ENCODE data around the gene DLG1. TPM values are rescaled to one million over a fixed set of nuclear protein-coding genes. Genes with fewer than 3 reads are reported as not detected.

DLG1 gene
- total and polyA plus RNA-seq, 2 donors, result 37.6 to 40.4 TPM

DNA sequence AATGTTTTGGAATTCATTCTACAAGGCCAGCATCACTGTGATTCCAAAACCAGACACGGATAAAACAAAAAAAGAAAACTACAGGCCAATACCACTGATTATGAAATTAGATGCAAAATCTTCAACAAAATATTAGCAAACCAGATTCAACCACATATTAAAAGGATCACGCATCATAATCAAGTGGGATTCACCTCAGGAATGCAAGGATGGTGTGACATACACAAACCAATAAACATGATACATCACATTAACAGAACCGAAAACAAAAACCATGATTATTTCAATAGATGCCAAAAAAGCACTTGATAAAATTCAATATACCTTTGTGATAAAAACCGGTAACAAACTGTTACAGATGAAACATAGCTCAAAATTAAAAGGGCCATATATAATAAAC is 48.9 kb downstream of the DLG1 start:
- Histone ChIP-seq H3K27ac (ENCODE audit: low read depth in 1 of 2, low read length in 1 of 2) (no peak overlapping the region), H3K9me3 (ENCODE audit: control insufficient read depth in 2 of 2, insufficient read depth in 1 of 2, low read length in 1 of 2) (peaks cover 4 to 23% of the 10 kb centered on the region in 2 donors), H3K4me1 (ENCODE audit: control insufficient read depth in 2 of 2, insufficient read depth in 2 of 2, low read length in 2 of 2) (peaks cover 0 to 3% of the 10 kb centered on the region in 2 donors), H3K4me3 (ENCODE audit: low read length in 2 of 2) (no peak overlapping the region), H3K27me3 (ENCODE audit: control insufficient read depth in 2 of 2, insufficient read depth in 1 of 2, low read length in 1 of 2) (no peaks in the 10 kb centered on the region), H3K36me3 (ENCODE audit: control insufficient read depth in 2 of 2, insufficient read depth in 2 of 2, low read length in 1 of 2) (peaks cover 20 to 21% of the 10 kb centered on the region in 2 donors)
- DNase-seq (ENCODE audit: low read depth in 6 of 9, low spot score in 9 of 9), result no peak
- 74% methylated on average over 4 of the region's 4 CpGs for WGBS

DNA sequence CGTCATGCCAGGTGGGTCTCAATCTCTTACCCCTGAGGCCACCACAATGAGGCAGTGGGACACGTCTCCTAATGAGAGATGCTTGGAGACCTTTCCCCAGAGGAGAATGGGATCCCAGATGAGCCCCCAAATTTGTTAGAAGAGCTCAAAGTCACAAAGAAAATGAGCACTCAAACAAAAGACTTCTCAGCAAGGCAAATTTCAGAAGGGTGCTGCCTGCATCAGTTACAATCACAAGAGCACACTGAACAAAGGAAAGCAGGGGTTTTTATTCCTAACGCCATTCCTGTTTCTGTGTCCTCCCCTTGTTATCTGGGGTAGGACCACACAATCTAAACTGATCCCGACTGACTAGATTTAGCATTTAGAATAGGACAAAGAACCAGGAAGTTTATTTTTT is 50.1 kb downstream of the DLG1 start:
- Histone ChIP-seq H3K27me3 (ENCODE audit: control insufficient read depth in 2 of 2, insufficient read depth in 1 of 2, low read length in 1 of 2) (no peaks in the 10 kb centered on the region), H3K27ac (ENCODE audit: low read depth in 1 of 2, low read length in 1 of 2) (no peak overlapping the region), H3K4me3 (ENCODE audit: low read length in 2 of 2) (no peak overlapping the region), H3K4me1 (ENCODE audit: control insufficient read depth in 2 of 2, insufficient read depth in 2 of 2, low read length in 2 of 2) (no peaks in the 10 kb centered on the region), H3K36me3 (ENCODE audit: control insufficient read depth in 2 of 2, insufficient read depth in 2 of 2, low read length in 1 of 2) (peaks cover 29% of the 10 kb centered on the region in 2 donors), H3K9me3 (ENCODE audit: control insufficient read depth in 2 of 2, insufficient read depth in 1 of 2, low read length in 1 of 2) (peaks cover 6 to 31% of the 10 kb centered on the region in 2 donors)
- no peak for DNase-seq (ENCODE audit: low read depth in 6 of 9, low spot score in 9 of 9)
- WGBS, result 96% methylated on average over 4 of the region's 4 CpGs

DNA sequence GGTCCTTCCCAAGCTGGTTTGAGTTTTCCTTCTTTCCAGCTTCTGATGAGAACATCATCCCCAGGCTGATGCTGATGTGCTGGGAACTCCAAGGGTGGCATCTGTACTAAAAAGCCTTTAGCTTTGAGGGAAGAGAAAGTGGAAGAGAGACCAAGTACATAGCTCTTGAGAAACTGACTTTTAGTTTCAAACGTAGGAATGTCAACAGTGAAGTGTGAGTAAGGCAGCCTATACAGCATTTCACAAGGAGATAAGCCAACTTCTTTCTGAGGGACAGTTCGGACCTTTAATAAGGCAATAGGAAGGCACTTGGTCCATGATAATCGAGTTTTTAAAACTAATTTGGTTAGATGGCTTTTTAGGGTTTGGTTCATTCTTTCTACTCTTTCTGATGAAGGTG is 53.7 kb downstream of the DLG1 start:
- no peak for DNase-seq (ENCODE audit: low read depth in 6 of 9, low spot score in 9 of 9)
- WGBS, result 98% methylated on average over 3 of the region's 3 CpGs
- peaks cover 6 to 33% of the 10 kb centered on the region in 2 donors for H3K9me3 ChIP-seq (ENCODE audit: control insufficient read depth in 2 of 2, insufficient read depth in 1 of 2, low read length in 1 of 2)
- H3K4me3 ChIP-seq (ENCODE audit: low read length in 2 of 2), result no peak overlapping the region
- H3K36me3 ChIP-seq (ENCODE audit: control insufficient read depth in 2 of 2, insufficient read depth in 2 of 2, low read length in 1 of 2), result peaks cover 29% of the 10 kb centered on the region in 2 donors
- H3K27ac ChIP-seq (ENCODE audit: low read depth in 1 of 2, low read length in 1 of 2), result no peak overlapping the region
- no peaks in the 10 kb centered on the region for H3K27me3 ChIP-seq (ENCODE audit: control insufficient read depth in 2 of 2, insufficient read depth in 1 of 2, low read length in 1 of 2)
- H3K4me1 ChIP-seq (ENCODE audit: control insufficient read depth in 2 of 2, insufficient read depth in 2 of 2, low read length in 2 of 2), result no peaks in the 10 kb centered on the region

DNA sequence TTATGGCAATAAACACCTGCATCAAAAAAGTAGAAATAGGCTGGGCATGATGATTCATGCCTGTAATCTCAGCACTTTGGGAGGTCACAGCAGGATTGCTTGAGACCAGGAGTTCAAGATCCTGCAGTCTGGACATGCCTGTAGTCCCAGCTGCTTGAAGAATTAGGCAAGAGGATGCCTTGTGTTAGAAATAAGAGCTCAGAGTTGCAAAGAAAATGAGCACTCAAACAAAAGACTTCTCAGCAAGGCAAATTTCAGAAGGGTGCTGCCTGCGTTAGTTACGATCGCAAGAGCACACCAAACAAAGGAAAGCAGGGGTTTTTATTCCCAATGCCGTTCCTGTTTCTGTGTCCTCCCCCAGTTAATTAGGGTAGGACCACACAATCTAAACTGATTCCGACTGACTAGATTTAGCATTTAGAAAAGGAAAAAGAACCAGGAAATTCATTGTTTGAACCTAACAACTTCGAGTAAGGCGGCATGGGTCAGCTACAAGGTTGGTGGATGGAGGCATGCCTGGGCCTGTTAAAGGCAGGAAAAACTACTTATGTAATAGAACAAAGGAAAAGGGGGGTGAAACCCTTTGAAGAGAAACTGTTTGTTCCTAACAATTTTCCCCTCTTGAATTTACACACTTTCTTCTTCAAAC is 55.5 kb downstream of the DLG1 start:
- H3K36me3 ChIP-seq (ENCODE audit: control insufficient read depth in 2 of 2, insufficient read depth in 2 of 2, low read length in 1 of 2), result peaks cover 20 to 24% of the 10 kb centered on the region in 2 donors
- no peak overlapping the region for H3K4me3 ChIP-seq (ENCODE audit: low read length in 2 of 2)
- no peak for DNase-seq (ENCODE audit: low read depth in 6 of 9, low spot score in 9 of 9)
- peaks cover 6 to 23% of the 10 kb centered on the region in 2 donors for H3K9me3 ChIP-seq (ENCODE audit: control insufficient read depth in 2 of 2, insufficient read depth in 1 of 2, low read length in 1 of 2)
- H3K4me1 ChIP-seq (ENCODE audit: control insufficient read depth in 2 of 2, insufficient read depth in 2 of 2, low read length in 2 of 2), result no peaks in the 10 kb centered on the region
- H3K27ac ChIP-seq (ENCODE audit: low read depth in 1 of 2, low read length in 1 of 2), result no peak overlapping the region
- no peaks in the 10 kb centered on the region for H3K27me3 ChIP-seq (ENCODE audit: control insufficient read depth in 2 of 2, insufficient read depth in 1 of 2, low read length in 1 of 2)
- 96% methylated on average over 7 of the region's 7 CpGs for WGBS

DNA sequence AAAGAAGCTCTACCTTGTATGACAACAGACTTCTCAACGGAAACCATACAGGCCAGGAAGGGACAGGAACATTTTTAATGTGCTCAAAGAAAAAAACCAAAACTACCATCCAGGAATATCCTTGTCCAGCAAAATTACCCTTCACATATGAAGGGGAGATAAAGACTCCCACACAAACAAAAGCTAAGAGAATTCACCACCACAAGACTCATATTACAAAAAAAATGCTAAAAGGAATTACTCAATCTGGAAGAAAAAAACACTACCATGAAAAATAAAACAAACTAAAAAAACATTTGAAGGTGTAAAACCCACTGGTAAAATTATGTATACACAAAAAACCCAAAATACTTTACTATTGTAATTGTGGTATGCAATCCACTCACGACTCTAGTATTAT is 57.2 kb downstream of the DLG1 start:
- H3K4me1 ChIP-seq (ENCODE audit: control insufficient read depth in 2 of 2, insufficient read depth in 2 of 2, low read length in 2 of 2), result no peaks in the 10 kb centered on the region
- H3K27ac ChIP-seq (ENCODE audit: low read depth in 1 of 2, low read length in 1 of 2), result no peak overlapping the region
- DNase-seq (ENCODE audit: low read depth in 6 of 9, low spot score in 9 of 9), result no peak
- peaks cover 16 to 19% of the 10 kb centered on the region in 2 donors for H3K36me3 ChIP-seq (ENCODE audit: control insufficient read depth in 2 of 2, insufficient read depth in 2 of 2, low read length in 1 of 2)
- H3K27me3 ChIP-seq (ENCODE audit: control insufficient read depth in 2 of 2, insufficient read depth in 1 of 2, low read length in 1 of 2), result no peaks in the 10 kb centered on the region
- no peak overlapping the region for H3K4me3 ChIP-seq (ENCODE audit: low read length in 2 of 2)
- WGBS, result 100% methylated on average over 2 of the region's 2 CpGs
- H3K9me3 ChIP-seq (ENCODE audit: control insufficient read depth in 2 of 2, insufficient read depth in 1 of 2, low read length in 1 of 2), result peaks cover 3 to 15% of the 10 kb centered on the region in 2 donors

DNA sequence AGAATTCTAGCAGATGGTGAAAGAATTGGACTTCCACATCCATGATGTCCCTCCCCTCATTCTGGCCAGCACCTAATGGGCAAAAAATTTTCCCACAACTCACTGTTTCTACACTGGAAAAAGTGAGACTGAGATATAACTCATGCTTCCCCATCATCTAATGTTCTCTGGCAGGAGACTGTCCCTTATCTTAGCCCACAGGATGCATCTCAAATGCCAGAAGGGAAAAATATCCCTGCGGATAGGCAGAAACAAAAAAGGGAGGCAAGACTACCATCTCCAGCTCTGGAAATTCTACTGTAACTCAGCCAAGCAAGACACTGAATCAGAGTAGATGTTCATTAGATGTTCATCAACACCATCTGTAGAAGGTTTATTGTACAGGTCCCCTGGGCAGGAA is 58.6 kb downstream of the DLG1 start:
- Histone ChIP-seq H3K27me3 (ENCODE audit: control insufficient read depth in 2 of 2, insufficient read depth in 1 of 2, low read length in 1 of 2) (no peaks in the 10 kb centered on the region), H3K4me3 (ENCODE audit: low read length in 2 of 2) (no peak overlapping the region), H3K9me3 (ENCODE audit: control insufficient read depth in 2 of 2, insufficient read depth in 1 of 2, low read length in 1 of 2) (peaks cover 3 to 18% of the 10 kb centered on the region in 2 donors), H3K4me1 (ENCODE audit: control insufficient read depth in 2 of 2, insufficient read depth in 2 of 2, low read length in 2 of 2) (no peaks in the 10 kb centered on the region), H3K36me3 (ENCODE audit: control insufficient read depth in 2 of 2, insufficient read depth in 2 of 2, low read length in 1 of 2) (peaks cover 13 to 22% of the 10 kb centered on the region in 2 donors), H3K27ac (ENCODE audit: low read depth in 1 of 2, low read length in 1 of 2) (no peak overlapping the region)
- 98% methylated on average over 1 of the region's 1 CpG for WGBS
- no peak for DNase-seq (ENCODE audit: low read depth in 6 of 9, low spot score in 9 of 9)

DNA sequence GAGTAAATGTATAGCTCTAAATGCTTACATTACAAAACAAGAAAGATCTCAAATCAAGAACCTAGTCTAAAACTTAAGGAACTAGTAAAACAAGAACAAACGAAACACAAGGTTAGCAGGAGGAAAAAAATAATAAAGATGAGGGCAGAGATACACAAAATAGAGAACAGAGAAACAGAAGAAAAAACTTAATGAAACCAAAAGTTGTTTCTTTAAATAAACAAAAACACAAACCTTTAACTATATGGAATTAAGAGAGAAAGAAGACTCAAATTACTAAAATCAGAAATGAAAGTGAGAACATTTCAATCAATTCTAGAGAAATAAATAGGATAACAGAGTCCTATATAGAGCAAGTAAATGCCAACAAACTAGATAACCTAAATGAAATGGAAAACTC is 59.6 kb downstream of the DLG1 start:
- Histone ChIP-seq H3K27ac (ENCODE audit: low read depth in 1 of 2, low read length in 1 of 2) (no peak overlapping the region), H3K36me3 (ENCODE audit: control insufficient read depth in 2 of 2, insufficient read depth in 2 of 2, low read length in 1 of 2) (peaks cover 5 to 12% of the 10 kb centered on the region in 2 donors), H3K4me1 (ENCODE audit: control insufficient read depth in 2 of 2, insufficient read depth in 2 of 2, low read length in 2 of 2) (no peaks in the 10 kb centered on the region), H3K9me3 (ENCODE audit: control insufficient read depth in 2 of 2, insufficient read depth in 1 of 2, low read length in 1 of 2) (peaks cover 1 to 13% of the 10 kb centered on the region in 2 donors), H3K27me3 (ENCODE audit: control insufficient read depth in 2 of 2, insufficient read depth in 1 of 2, low read length in 1 of 2) (no peaks in the 10 kb centered on the region), H3K4me3 (ENCODE audit: low read length in 2 of 2) (no peak overlapping the region)
- WGBS, result 95% methylated on average over 1 of the region's 1 CpG
- DNase-seq (ENCODE audit: low read depth in 6 of 9, low spot score in 9 of 9), result no peak

DNA sequence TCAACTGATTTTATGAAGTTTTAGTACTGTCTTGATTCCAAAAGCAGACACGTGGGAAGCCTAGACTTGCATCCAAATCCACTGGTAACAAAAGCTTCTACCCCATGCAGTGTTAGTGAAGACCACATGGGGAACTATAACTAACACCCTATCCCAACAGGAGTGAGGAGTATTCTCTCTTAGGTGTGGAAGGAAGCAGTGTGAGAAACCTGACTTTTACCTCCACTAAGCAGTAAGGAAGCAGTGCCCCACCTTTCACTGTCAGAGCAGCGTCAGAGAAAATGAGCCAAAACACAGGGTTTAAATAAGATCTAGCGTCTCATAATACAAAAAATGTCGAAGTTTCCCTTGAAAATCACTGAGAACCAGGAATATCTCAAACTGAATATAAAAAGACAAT is 60.5 kb downstream of the DLG1 start:
- H3K27ac ChIP-seq (ENCODE audit: low read depth in 1 of 2, low read length in 1 of 2), result no peak overlapping the region
- H3K4me3 ChIP-seq (ENCODE audit: low read length in 2 of 2), result no peak overlapping the region
- 96% methylated on average over 4 of the region's 4 CpGs for WGBS
- no peaks in the 10 kb centered on the region for H3K4me1 ChIP-seq (ENCODE audit: control insufficient read depth in 2 of 2, insufficient read depth in 2 of 2, low read length in 2 of 2)
- H3K9me3 ChIP-seq (ENCODE audit: control insufficient read depth in 2 of 2, insufficient read depth in 1 of 2, low read length in 1 of 2), result peaks cover 1 to 7% of the 10 kb centered on the region in 2 donors
- no peaks in the 10 kb centered on the region for H3K27me3 ChIP-seq (ENCODE audit: control insufficient read depth in 2 of 2, insufficient read depth in 1 of 2, low read length in 1 of 2)
- H3K36me3 ChIP-seq (ENCODE audit: control insufficient read depth in 2 of 2, insufficient read depth in 2 of 2, low read length in 1 of 2), result peaks cover 0 to 10% of the 10 kb centered on the region in 2 donors
- no peak for DNase-seq (ENCODE audit: low read depth in 6 of 9, low spot score in 9 of 9)

DNA sequence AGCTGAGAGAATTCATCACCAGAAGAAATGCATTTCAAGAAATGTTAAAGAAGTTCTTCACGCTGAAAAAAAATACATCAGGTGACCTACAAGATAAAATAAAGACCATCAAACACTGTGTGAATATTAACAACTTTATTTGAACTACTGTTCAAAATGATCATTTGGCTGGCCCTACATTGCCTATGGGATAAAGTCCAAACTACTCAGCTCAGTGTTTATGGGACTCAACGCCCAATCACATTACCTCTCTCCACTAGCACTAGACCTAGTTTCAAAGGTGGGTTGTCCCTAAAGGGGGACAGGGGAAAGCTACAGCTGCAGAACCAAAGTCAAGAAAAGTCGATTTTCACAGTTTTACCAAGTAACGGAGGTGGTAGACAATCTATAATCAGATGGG is 62.0 kb downstream of the DLG1 start:
- Histone ChIP-seq H3K27ac (ENCODE audit: low read depth in 1 of 2, low read length in 1 of 2) (no peak overlapping the region), H3K9me3 (ENCODE audit: control insufficient read depth in 2 of 2, insufficient read depth in 1 of 2, low read length in 1 of 2) (peaks cover 1 to 4% of the 10 kb centered on the region in 2 donors), H3K4me1 (ENCODE audit: control insufficient read depth in 2 of 2, insufficient read depth in 2 of 2, low read length in 2 of 2) (no peaks in the 10 kb centered on the region), H3K36me3 (ENCODE audit: control insufficient read depth in 2 of 2, insufficient read depth in 2 of 2, low read length in 1 of 2) (peaks cover 0 to 10% of the 10 kb centered on the region in 2 donors), H3K4me3 (ENCODE audit: low read length in 2 of 2) (no peak overlapping the region), H3K27me3 (ENCODE audit: control insufficient read depth in 2 of 2, insufficient read depth in 1 of 2, low read length in 1 of 2) (no peaks in the 10 kb centered on the region)
- no peak for DNase-seq (ENCODE audit: low read depth in 6 of 9, low spot score in 9 of 9)
- WGBS, result 98% methylated on average over 4 of the region's 4 CpGs

Data from thymus (tissue), 11 donors.